OCI-LY7 (cell line): ENCODE measurements around the gene CTSC. TPM values are rescaled to one million over a fixed set of nuclear protein-coding genes. Genes with fewer than 3 reads are reported as not detected.

Source experiments
- BruUV-seq: library from RNA; stranded (reverse); fragments of 400-500 nt; replicated peaks from 2 replicates; lab custom pipeline; 2021; lab: Mats Ljungman, UMichigan
- CTCF ChIA-PET: fragments of 300-600 bp; sonication (Branson Sonifier 250); formaldehyde crosslinking; loops from one replicate; lab custom pipeline; 2022; ENCODE audit warnings: antibody characterized with exemption; ENCODE audit not compliant: unreplicated experiment; lab: Charles Lee
- POLR2A ChIA-PET: fragments of 300-600 bp; sonication (Branson Sonifier 250); formaldehyde crosslinking; loops from one replicate; lab custom pipeline; 2022; ENCODE audit warnings: antibody characterized with exemption; lab: Charles Lee
- DNase-seq: peaks from one replicate; pipeline ENCODE4 v3.0.0-alpha.2; 2015; ENCODE audit warnings: low spot score
- H2AFZ ChIP-seq: fragments of 200-600 bp; sonication (generic), shearing (Covaris generic); 2 replicates; pipeline ENCODE4 v1.6.1; 2014; ENCODE audit warnings: mild to moderate bottlenecking, antibody characterized with exemption, low read length, moderate library complexity
- H3K27ac ChIP-seq: fragments of 200-600 bp; sonication (generic); 2 replicates; pipeline ENCODE4 v1.5.1; 2014; ENCODE audit warnings: mixed run types, low read depth, mild to moderate bottlenecking, moderate library complexity, low read length, inconsistent platforms; ENCODE audit not compliant: poor library complexity, severe bottlenecking
- H3K36me3 ChIP-seq: fragments of 200-600 bp; sonication (generic); 2 replicates; pipeline ENCODE4 v1.6.1; 2014; ENCODE audit warnings: mild to moderate bottlenecking, antibody characterized with exemption, low read length, moderate library complexity, mixed read lengths; ENCODE audit not compliant: insufficient read depth
- H3K4me1 ChIP-seq: fragments of 200-600 bp; sonication (generic); 2 replicates; pipeline ENCODE4 v1.5.1; 2014; ENCODE audit warnings: mild to moderate bottlenecking, low read length; ENCODE audit not compliant: insufficient read depth, poor library complexity, severe bottlenecking
- H3K4me2 ChIP-seq: fragments of 200-600 bp; sonication (generic); 2 replicates; pipeline ENCODE4 v1.6.1; 2014; ENCODE audit warnings: mild to moderate bottlenecking, low read length
- H3K4me3 ChIP-seq: fragments of 200-600 bp; sonication (generic); 2 replicates; pipeline ENCODE4 v1.5.1; 2014; ENCODE audit warnings: mild to moderate bottlenecking, low read depth, low read length; ENCODE audit not compliant: poor library complexity, severe bottlenecking
- H3K79me2 ChIP-seq: fragments of 200-600 bp; sonication (generic); 2 replicates; pipeline ENCODE4 v1.6.1; 2016; ENCODE audit warnings: low read depth, mild to moderate bottlenecking, low read length, moderate library complexity, mixed read lengths; ENCODE audit not compliant: insufficient read depth
- H3K9me2 ChIP-seq: fragments of 200-600 bp; sonication (generic); 2 replicates; pipeline ENCODE4 v1.6.1; 2016; ENCODE audit warnings: mild to moderate bottlenecking, low read length, mixed read lengths; ENCODE audit not compliant: insufficient read depth
- H3K9me3 ChIP-seq: fragments of 200-600 bp; sonication (generic); 2 replicates; pipeline ENCODE4 v1.6.1; 2014; ENCODE audit warnings: mild to moderate bottlenecking, mixed run types, low read length, mixed read lengths
- H4K20me1 ChIP-seq: fragments of 200-600 bp; sonication (generic); 2 replicates; pipeline ENCODE4 v1.6.1; 2014; ENCODE audit warnings: mild to moderate bottlenecking, antibody characterized with exemption, low read length, moderate library complexity, mixed read lengths; ENCODE audit not compliant: insufficient read depth
- EZH2phosphoT487 ChIP-seq: fragments of 200-600 bp; sonication (generic); IDR thresholded peaks from 2 replicates; pipeline ENCODE4 v1.6.1; 2018; ENCODE audit warnings: low read depth, borderline replicate concordance, mild to moderate bottlenecking, mixed run types, antibody characterized with exemption, low read length, moderate library complexity, mixed read lengths
- intact Hi-C: fragments of 100-400 bp; cut with micrococcal nuclease; formaldehyde crosslinking; loops from one replicate; pipeline ENCODE4 v1.10.0; 2022; ENCODE audit not compliant: unreplicated experiment
- total RNA-seq, 2 experiments: library from RNA; depleted of rRNA in 1 of 2; stranded (reverse); fragments of >200 nt in 1 of 2; shearing (Covaris generic) in 1 of 2; gene quantifications; 2 replicates each; pipeline ENCODE4 v1.2.3, GENCODE V29; 2014 to 2022
- TF ChIP-seq, protein P1 (sequence below): fragments of 200-600 bp; sonication (generic); conservative IDR thresholded peaks from 2 replicates; pipeline ENCODE4 v1.5.1; 2014; ENCODE audit warnings: mild to moderate bottlenecking, antibody characterized with exemption, low read length, moderate library complexity, mixed read lengths

Gene CTSC
- total RNA-seq, 2 experiments from 2014 or later: 60.5 to 90.3 TPM

DNA sequence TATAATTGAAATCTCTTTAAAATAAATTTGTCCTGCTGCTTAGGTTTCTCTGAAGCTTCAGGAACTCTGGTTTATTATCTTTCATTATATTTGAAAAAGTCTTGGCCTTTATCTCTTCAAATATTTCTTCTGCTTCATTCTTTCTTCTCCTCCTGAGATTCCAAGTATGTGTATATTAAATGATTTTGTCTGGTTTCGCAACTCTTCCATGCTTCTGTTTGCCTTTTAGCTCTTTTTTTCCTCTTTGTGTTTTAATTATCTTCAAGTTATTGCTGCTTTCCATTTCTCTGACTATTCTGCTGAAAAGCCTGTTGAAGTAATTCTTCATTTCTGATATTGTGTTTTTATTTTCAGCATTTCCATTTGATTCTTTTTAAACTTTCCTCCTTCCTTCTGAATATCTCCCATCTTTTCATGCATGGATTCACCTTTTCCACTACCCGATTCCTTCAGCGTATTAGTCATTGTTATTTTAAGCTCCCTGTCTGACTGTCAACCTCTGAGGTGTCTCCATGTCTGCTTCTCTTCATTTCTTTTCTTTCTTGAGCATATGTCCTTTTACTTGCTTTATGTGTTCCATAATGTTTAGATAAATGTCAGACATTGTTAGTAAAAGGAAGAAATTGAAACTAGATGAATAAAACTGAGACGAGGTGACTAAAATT lies 46.6 kb upstream of the CTSC start:
- Histone ChIP-seq H3K9me2 (no peaks in the 10 kb centered on the region), H3K36me3 (no peaks in the 10 kb centered on the region), H4K20me1 (no peaks in the 10 kb centered on the region), H3K9me3 (no peaks in the 10 kb centered on the region), H3K27ac (no peak overlapping the region), H3K79me2 (no peaks in the 10 kb centered on the region), H3K4me2 (no peak overlapping the region), H3K4me1 (no peaks in the 10 kb centered on the region), H2AFZ (no peak overlapping the region), H3K4me3 (no peak overlapping the region)
- TF ChIP-seq, protein P1, sequence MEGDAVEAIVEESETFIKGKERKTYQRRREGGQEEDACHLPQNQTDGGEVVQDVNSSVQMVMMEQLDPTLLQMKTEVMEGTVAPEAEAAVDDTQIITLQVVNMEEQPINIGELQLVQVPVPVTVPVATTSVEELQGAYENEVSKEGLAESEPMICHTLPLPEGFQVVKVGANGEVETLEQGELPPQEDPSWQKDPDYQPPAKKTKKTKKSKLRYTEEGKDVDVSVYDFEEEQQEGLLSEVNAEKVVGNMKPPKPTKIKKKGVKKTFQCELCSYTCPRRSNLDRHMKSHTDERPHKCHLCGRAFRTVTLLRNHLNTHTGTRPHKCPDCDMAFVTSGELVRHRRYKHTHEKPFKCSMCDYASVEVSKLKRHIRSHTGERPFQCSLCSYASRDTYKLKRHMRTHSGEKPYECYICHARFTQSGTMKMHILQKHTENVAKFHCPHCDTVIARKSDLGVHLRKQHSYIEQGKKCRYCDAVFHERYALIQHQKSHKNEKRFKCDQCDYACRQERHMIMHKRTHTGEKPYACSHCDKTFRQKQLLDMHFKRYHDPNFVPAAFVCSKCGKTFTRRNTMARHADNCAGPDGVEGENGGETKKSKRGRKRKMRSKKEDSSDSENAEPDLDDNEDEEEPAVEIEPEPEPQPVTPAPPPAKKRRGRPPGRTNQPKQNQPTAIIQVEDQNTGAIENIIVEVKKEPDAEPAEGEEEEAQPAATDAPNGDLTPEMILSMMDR: no peak
- TF ChIP-seq EZH2phosphoT487: no peak
- BruUV-seq: no TSS peak
- CTCF ChIA-PET: no interaction called here
- intact Hi-C loops: no loop called here
- POLR2A ChIA-PET: no interaction called here
- DNase-seq: no peak

DNA sequence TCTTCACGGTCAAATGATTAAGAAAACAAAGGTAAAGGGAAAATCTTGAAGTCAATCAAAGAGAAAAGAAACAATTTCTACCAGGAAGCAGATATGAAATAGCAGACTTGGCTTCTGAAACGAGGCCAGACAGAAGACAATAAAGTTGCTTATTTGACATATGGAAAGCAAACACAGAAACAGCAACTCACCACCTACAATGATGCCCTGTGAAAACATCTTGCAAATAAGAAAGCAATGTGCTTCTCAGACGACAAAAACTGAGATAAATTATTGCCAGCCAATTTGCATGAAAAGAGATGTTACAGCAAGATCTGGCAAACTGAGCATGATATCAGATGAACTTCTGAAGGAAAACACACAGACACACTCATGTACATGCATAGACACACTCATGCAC lies 45.9 kb upstream of the CTSC start:
- Histone ChIP-seq H3K27ac (no peak overlapping the region), H3K79me2 (no peaks in the 10 kb centered on the region), H2AFZ (no peak overlapping the region), H3K4me3 (no peak overlapping the region), H3K4me1 (no peaks in the 10 kb centered on the region), H3K4me2 (no peak overlapping the region), H4K20me1 (no peaks in the 10 kb centered on the region), H3K36me3 (no peaks in the 10 kb centered on the region), H3K9me3 (no peaks in the 10 kb centered on the region), H3K9me2 (no peaks in the 10 kb centered on the region)
- intact Hi-C loops: no loop called here
- DNase-seq: no peak
- no TSS peak for BruUV-seq
- no peak for TF ChIP-seq EZH2phosphoT487
- TF ChIP-seq, protein P1: no peak
- ChIA-PET CTCF (no interaction called here), POLR2A (no interaction called here)

GRCh38 chr11:88379130-88379529 lies 41.6 kb upstream of the CTSC start:
- H3K4me3 ChIP-seq: no peak overlapping the region
- H3K4me2 ChIP-seq: no peak overlapping the region
- TF ChIP-seq EZH2phosphoT487: no peak
- TF ChIP-seq, protein P1: no peak
- no TSS peak for BruUV-seq
- DNase-seq: no peak
- no peaks in the 10 kb centered on the region for H3K79me2 ChIP-seq
- H3K9me2 ChIP-seq: no peaks in the 10 kb centered on the region
- POLR2A ChIA-PET: interaction anchor here (0.7 to 1.4 kb wide), 4 partner anchors 10 to 47 kb away, joined by 3 to 6 read pairs (median 4); no protein-coding TSS in a partner anchor
- no peaks in the 10 kb centered on the region for H4K20me1 ChIP-seq
- H3K9me3 ChIP-seq: no peaks in the 10 kb centered on the region
- H2AFZ ChIP-seq: no peak overlapping the region
- no peaks in the 10 kb centered on the region for H3K36me3 ChIP-seq
- H3K27ac ChIP-seq: no peak overlapping the region
- intact Hi-C loops: no loop called here
- H3K4me1 ChIP-seq: no peaks in the 10 kb centered on the region
- CTCF ChIA-PET: no interaction called here
